DOHH2 (cell line): ENCODE data around the gene DACT2.

Experiments
- CTCF ChIP-seq: fragments of 200-600 bp; sonication (generic); IDR thresholded peaks from one replicate; pipeline ENCODE4 v1.5.1; 2014; ENCODE audit warnings: antibody characterized with exemption, mild to moderate bottlenecking, low read depth, low read length; ENCODE audit not compliant: poor library complexity, severe bottlenecking
- EZH2phosphoT487 ChIP-seq: fragments of 200-600 bp; sonication (generic); IDR thresholded peaks from 2 replicates; pipeline ENCODE4 v1.6.1; 2017; ENCODE audit warnings: borderline replicate concordance, mild to moderate bottlenecking, antibody characterized with exemption, low read length, moderate library complexity, mixed read lengths

- no peak for TF ChIP-seq CTCF
- no peak for TF ChIP-seq EZH2phosphoT487
These were observed 10.8 kb upstream of the DACT2 start for GRCh38 chr6:168330403-168330802.
